Chondrocyte (in vitro differentiated cells): ENCODE data around the gene PEPD. TPM values are rescaled to one million over a fixed set of nuclear protein-coding genes. Genes with fewer than 3 reads are reported as not detected.

Experiments
- DNase-seq: peaks from one replicate; pipeline ENCODE4 v3.0.0; 2021; ENCODE audit warnings: mixed read lengths, low spot score
- H3K27ac Mint-ChIP-seq: one replicate; pipeline ENCODE4 v1.8.0; 2021; ENCODE audit warnings: mild to moderate bottlenecking, moderate library complexity, mixed read lengths; ENCODE audit not compliant: unreplicated experiment
- H3K27me3 Mint-ChIP-seq: 2 replicates; pipeline ENCODE4 v1.8.0; 2021; ENCODE audit warnings: low read depth, mixed read lengths
- H3K36me3 Mint-ChIP-seq: 2 replicates; pipeline ENCODE4 v1.8.0; 2021; ENCODE audit warnings: low read depth, mixed read lengths
- H3K4me1 Mint-ChIP-seq: 2 replicates; pipeline ENCODE4 v1.8.0; 2021; ENCODE audit warnings: low read depth, mild to moderate bottlenecking, mixed read lengths
- H3K4me3 Mint-ChIP-seq: one replicate; pipeline ENCODE4 v1.8.0; 2021; ENCODE audit warnings: mild to moderate bottlenecking, moderate library complexity, mixed read lengths; ENCODE audit not compliant: unreplicated experiment
- H3K9me3 Mint-ChIP-seq: 2 replicates; pipeline ENCODE4 v1.8.0; 2021; ENCODE audit warnings: low read depth, mixed read lengths
- total RNA-seq: library from RNA; stranded (reverse); gene quantifications from 3 replicates; pipeline ENCODE4 v1.2.1, GENCODE V29; 2021
- TF ChIP-seq, protein P1 (sequence below): fragments of 200-600 bp; sonication (generic); IDR thresholded peaks from 2 replicates; pipeline ENCODE4 v1.5.0; 2021; ENCODE audit warnings: antibody characterized with exemption, mild to moderate bottlenecking, moderate library complexity

The PEPD gene
- total RNA-seq, 1 donor from 2014 or later: 55.6 TPM

DNA sequence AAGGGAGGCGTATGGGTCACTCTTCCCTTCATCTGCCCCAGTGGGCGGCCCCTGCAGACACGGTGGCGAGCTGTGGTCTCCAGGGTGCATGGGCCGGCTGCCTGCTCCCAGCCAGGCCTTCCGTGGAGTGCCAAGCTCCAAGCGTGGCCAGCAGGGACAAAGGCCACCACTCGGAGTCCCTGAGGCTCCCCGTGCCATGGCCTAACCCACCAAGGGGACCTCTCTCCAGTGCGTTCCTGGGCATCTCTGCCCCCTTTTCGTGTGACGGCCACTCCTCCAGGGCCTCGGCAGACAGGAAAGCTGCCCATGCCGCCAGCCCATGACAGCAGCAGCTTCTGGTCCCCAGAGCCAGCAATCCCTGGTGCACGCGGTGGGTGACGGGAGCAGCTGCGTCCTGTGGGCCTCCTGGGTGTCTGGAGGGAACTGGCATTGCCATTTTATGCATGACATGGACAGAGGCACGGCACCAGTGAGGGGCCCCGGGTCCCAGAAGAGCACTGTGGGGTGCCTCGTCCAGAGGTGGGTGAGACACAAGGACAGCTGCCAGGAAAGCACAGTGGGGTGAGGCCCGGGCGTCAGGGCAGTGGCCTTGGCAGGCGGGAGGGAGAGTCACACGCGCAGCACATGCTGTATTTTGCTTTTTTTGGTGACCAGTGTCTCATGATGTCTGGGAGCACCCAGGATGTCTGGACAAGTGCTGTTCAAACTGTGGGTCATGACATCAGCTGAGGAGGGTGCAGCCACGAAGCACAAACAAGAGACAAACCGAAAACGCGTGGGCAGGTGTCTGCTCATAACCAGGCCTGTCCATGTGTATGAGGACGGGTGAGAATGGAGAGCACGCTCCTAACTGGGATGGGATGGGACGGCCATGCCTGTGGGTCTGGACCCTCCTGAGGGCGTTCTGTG, 115.8 kb downstream of the PEPD start:
- no peaks in the 10 kb centered on the region for H3K9me3 Mint-ChIP-seq
- H3K4me1 Mint-ChIP-seq: no peaks in the 10 kb centered on the region
- H3K4me3 Mint-ChIP-seq: no peak overlapping the region
- TF ChIP-seq, protein P1, sequence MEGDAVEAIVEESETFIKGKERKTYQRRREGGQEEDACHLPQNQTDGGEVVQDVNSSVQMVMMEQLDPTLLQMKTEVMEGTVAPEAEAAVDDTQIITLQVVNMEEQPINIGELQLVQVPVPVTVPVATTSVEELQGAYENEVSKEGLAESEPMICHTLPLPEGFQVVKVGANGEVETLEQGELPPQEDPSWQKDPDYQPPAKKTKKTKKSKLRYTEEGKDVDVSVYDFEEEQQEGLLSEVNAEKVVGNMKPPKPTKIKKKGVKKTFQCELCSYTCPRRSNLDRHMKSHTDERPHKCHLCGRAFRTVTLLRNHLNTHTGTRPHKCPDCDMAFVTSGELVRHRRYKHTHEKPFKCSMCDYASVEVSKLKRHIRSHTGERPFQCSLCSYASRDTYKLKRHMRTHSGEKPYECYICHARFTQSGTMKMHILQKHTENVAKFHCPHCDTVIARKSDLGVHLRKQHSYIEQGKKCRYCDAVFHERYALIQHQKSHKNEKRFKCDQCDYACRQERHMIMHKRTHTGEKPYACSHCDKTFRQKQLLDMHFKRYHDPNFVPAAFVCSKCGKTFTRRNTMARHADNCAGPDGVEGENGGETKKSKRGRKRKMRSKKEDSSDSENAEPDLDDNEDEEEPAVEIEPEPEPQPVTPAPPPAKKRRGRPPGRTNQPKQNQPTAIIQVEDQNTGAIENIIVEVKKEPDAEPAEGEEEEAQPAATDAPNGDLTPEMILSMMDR: no peak
- DNase-seq: peak; percentile 85
- no peak overlapping the region for H3K27ac Mint-ChIP-seq
- no peaks in the 10 kb centered on the region for H3K36me3 Mint-ChIP-seq
- H3K27me3 Mint-ChIP-seq: no peaks in the 10 kb centered on the region

GRCh38 chr19:33405254-33405552, 116.4 kb downstream of the PEPD start:
- Mint-ChIP-seq H3K36me3 (no peaks in the 10 kb centered on the region), H3K9me3 (no peaks in the 10 kb centered on the region), H3K4me1 (no peaks in the 10 kb centered on the region), H3K27ac (no peak overlapping the region), H3K4me3 (no peak overlapping the region), H3K27me3 (no peaks in the 10 kb centered on the region)
- DNase-seq: no peak
- TF ChIP-seq, protein P1: no peak

GRCh38 chr19:33404506-33405253, 116.9 kb downstream of the PEPD start:
- TF ChIP-seq, protein P1: no peak

GRCh38 chr19:33403973-33404304, 117.7 kb downstream of the PEPD start:
- H3K27me3 Mint-ChIP-seq: no peaks in the 10 kb centered on the region
- no peaks in the 10 kb centered on the region for H3K9me3 Mint-ChIP-seq
- no peak overlapping the region for H3K4me3 Mint-ChIP-seq
- TF ChIP-seq, protein P1: no peak
- peak; percentile 18 for DNase-seq
- H3K27ac Mint-ChIP-seq: no peak overlapping the region
- H3K4me1 Mint-ChIP-seq: no peaks in the 10 kb centered on the region
- no peaks in the 10 kb centered on the region for H3K36me3 Mint-ChIP-seq

More at GRCh38 chr19:33404506-33405253, 116.9 kb downstream of the PEPD start:
- DNase-seq: peak; percentile 42
- H3K27ac Mint-ChIP-seq: no peak overlapping the region
- no peaks in the 10 kb centered on the region for H3K36me3 Mint-ChIP-seq
- no peaks in the 10 kb centered on the region for H3K27me3 Mint-ChIP-seq
- no peaks in the 10 kb centered on the region for H3K4me1 Mint-ChIP-seq
- no peaks in the 10 kb centered on the region for H3K9me3 Mint-ChIP-seq
- H3K4me3 Mint-ChIP-seq: no peak overlapping the region

- no peaks in the 10 kb centered on the region for H3K27me3 Mint-ChIP-seq
- no peaks in the 10 kb centered on the region for H3K4me1 Mint-ChIP-seq
- TF ChIP-seq, protein P1: no peak
- H3K4me3 Mint-ChIP-seq: no peak overlapping the region
- no peak overlapping the region for H3K27ac Mint-ChIP-seq
- H3K9me3 Mint-ChIP-seq: no peaks in the 10 kb centered on the region
- DNase-seq: peak; percentile 85
- H3K36me3 Mint-ChIP-seq: no peaks in the 10 kb centered on the region
Observed at GRCh38 chr19:33403221-33403972, 118.2 kb downstream of the PEPD start.
